ENCODE results near the gene C12orf54. TPM values are rescaled to one million over a fixed set of nuclear protein-coding genes. Genes with fewer than 3 reads are reported as not detected.

The C12orf54 gene
- total and polyA plus RNA-seq, 10 of the 15 experiments (the other 5 are each of a cell fraction or from before 2014, with no cell fraction given): 0.79 to 7.8 (median 4.2) TPM

Other genes with a start within 250 kb of the C12orf54 start
- gene ZNF641, start 131.6 kb upstream of the C12orf54 start, total RNA-seq (2014; rRNA removed): 9.0 and 10.0 TPM in 2 replicates
- gene ZNF641, start 131.6 kb upstream of the C12orf54 start, total RNA-seq (2014; rRNA removed; fragmentation: Illumina TruSeq; extraction: Trizol): 9.4 and 10.3 TPM in 2 replicates
- gene ZNF641, start 131.6 kb upstream of the C12orf54 start, total RNA-seq (2021): 8.1 and 10.3 TPM in 2 replicates
- 7.3 and 10.8 TPM in 2 replicates for gene ZNF641, start 131.6 kb upstream of the C12orf54 start, polyA plus RNA-seq (2011; rRNA removed)
- 7.1 and 9.4 TPM in 2 replicates for gene ZNF641, start 131.6 kb upstream of the C12orf54 start, polyA plus RNA-seq (2014; fragmentation: Illumina TruSeq; extraction: Trizol)
- 1 to 10 TPM; 1.1 to 1.4 TPM for gene ZNF641, start 131.6 kb upstream of the C12orf54 start, polyA plus RNA-seq (2014; fragmentation: Nextera tagmentation; extraction: Ambion mirVana)
- 5.6 and 5.8 TPM in 2 replicates for gene ZNF641, start 131.6 kb upstream of the C12orf54 start, polyA plus RNA-seq (2014; rRNA removed)
- gene ZNF641, start 131.6 kb upstream of the C12orf54 start, polyA plus RNA-seq (2016; fragmentation: Nextera tagmentation; extraction: Ambion mirVana): 1 to 10 TPM; 3.5 to 4.8 TPM
- not detected in 2 replicates for gene ANP32D, start 9.9 kb upstream of the C12orf54 start, total RNA-seq (2014; rRNA removed)
- gene ANP32D, start 9.9 kb upstream of the C12orf54 start, total RNA-seq (2014; rRNA removed; fragmentation: Illumina TruSeq; extraction: Trizol): not detected in 2 replicates
- gene ANP32D, start 9.9 kb upstream of the C12orf54 start, total RNA-seq (2021): not detected in 2 replicates
- not detected in 2 replicates for gene ANP32D, start 9.9 kb upstream of the C12orf54 start, polyA plus RNA-seq (2011; rRNA removed)
- gene ANP32D, start 9.9 kb upstream of the C12orf54 start, polyA plus RNA-seq (2014; fragmentation: Illumina TruSeq; extraction: Trizol): not detected in 2 replicates
- not detected for gene ANP32D, start 9.9 kb upstream of the C12orf54 start, polyA plus RNA-seq (2014; fragmentation: Nextera tagmentation; extraction: Ambion mirVana)
- gene ANP32D, start 9.9 kb upstream of the C12orf54 start, polyA plus RNA-seq (2014; rRNA removed): not detected in 2 replicates
- not detected for gene ANP32D, start 9.9 kb upstream of the C12orf54 start, polyA plus RNA-seq (2016; fragmentation: Nextera tagmentation; extraction: Ambion mirVana)
- not detected in 2 replicates for gene OR8S1, start 43.1 kb downstream of the C12orf54 start, total RNA-seq (2014; rRNA removed)
- not detected in 2 replicates for gene OR8S1, start 43.1 kb downstream of the C12orf54 start, total RNA-seq (2014; rRNA removed; fragmentation: Illumina TruSeq; extraction: Trizol)
- gene OR8S1, start 43.1 kb downstream of the C12orf54 start, total RNA-seq (2021): not detected in 2 replicates
- gene OR8S1, start 43.1 kb downstream of the C12orf54 start, polyA plus RNA-seq (2011; rRNA removed): not detected in 2 replicates
- gene OR8S1, start 43.1 kb downstream of the C12orf54 start, polyA plus RNA-seq (2014; fragmentation: Illumina TruSeq; extraction: Trizol): not detected in 2 replicates
- not detected for gene OR8S1, start 43.1 kb downstream of the C12orf54 start, polyA plus RNA-seq (2014; fragmentation: Nextera tagmentation; extraction: Ambion mirVana)
- gene OR8S1, start 43.1 kb downstream of the C12orf54 start, polyA plus RNA-seq (2014; rRNA removed): not detected in 2 replicates
- gene OR8S1, start 43.1 kb downstream of the C12orf54 start, polyA plus RNA-seq (2016; fragmentation: Nextera tagmentation; extraction: Ambion mirVana): not detected
- not detected in 2 replicates for gene LALBA, start 87.5 kb downstream of the C12orf54 start, total RNA-seq (2014; rRNA removed)
- gene LALBA, start 87.5 kb downstream of the C12orf54 start, total RNA-seq (2014; rRNA removed; fragmentation: Illumina TruSeq; extraction: Trizol): not detected in 2 replicates
- gene LALBA, start 87.5 kb downstream of the C12orf54 start, total RNA-seq (2021): not detected in 2 replicates
- gene LALBA, start 87.5 kb downstream of the C12orf54 start, polyA plus RNA-seq (2011; rRNA removed): not detected in 2 replicates
- not detected in 2 replicates for gene LALBA, start 87.5 kb downstream of the C12orf54 start, polyA plus RNA-seq (2014; fragmentation: Illumina TruSeq; extraction: Trizol)
- not detected for gene LALBA, start 87.5 kb downstream of the C12orf54 start, polyA plus RNA-seq (2014; fragmentation: Nextera tagmentation; extraction: Ambion mirVana)
- gene LALBA, start 87.5 kb downstream of the C12orf54 start, polyA plus RNA-seq (2014; rRNA removed): not detected in 2 replicates
- not detected for gene LALBA, start 87.5 kb downstream of the C12orf54 start, polyA plus RNA-seq (2016; fragmentation: Nextera tagmentation; extraction: Ambion mirVana)
- gene KANSL2, start 199.7 kb downstream of the C12orf54 start, total RNA-seq (2014; rRNA removed): 43.0 and 46.7 TPM in 2 replicates
- gene KANSL2, start 199.7 kb downstream of the C12orf54 start, total RNA-seq (2014; rRNA removed; fragmentation: Illumina TruSeq; extraction: Trizol): 38.7 and 39.8 TPM in 2 replicates
- gene KANSL2, start 199.7 kb downstream of the C12orf54 start, total RNA-seq (2021): 28.1 and 28.6 TPM in 2 replicates
- 52.9 and 54.3 TPM in 2 replicates for gene KANSL2, start 199.7 kb downstream of the C12orf54 start, polyA plus RNA-seq (2011; rRNA removed)
- gene KANSL2, start 199.7 kb downstream of the C12orf54 start, polyA plus RNA-seq (2014; fragmentation: Illumina TruSeq; extraction: Trizol): 33.7 and 35.3 TPM in 2 replicates
- gene KANSL2, start 199.7 kb downstream of the C12orf54 start, polyA plus RNA-seq (2014; fragmentation: Nextera tagmentation; extraction: Ambion mirVana): 10 to 100 TPM; 39.0 to 54.8 TPM
- 32.1 and 33.7 TPM in 2 replicates for gene KANSL2, start 199.7 kb downstream of the C12orf54 start, polyA plus RNA-seq (2014; rRNA removed)
- gene KANSL2, start 199.7 kb downstream of the C12orf54 start, polyA plus RNA-seq (2016; fragmentation: Nextera tagmentation; extraction: Ambion mirVana): 10 to 100 TPM; 42.1 to 42.3 TPM
- 22.8 and 25.1 TPM in 2 replicates for gene CCNT1, start 234.2 kb downstream of the C12orf54 start, total RNA-seq (2014; rRNA removed)
- gene CCNT1, start 234.2 kb downstream of the C12orf54 start, total RNA-seq (2014; rRNA removed; fragmentation: Illumina TruSeq; extraction: Trizol): 28.8 and 29.1 TPM in 2 replicates
- gene CCNT1, start 234.2 kb downstream of the C12orf54 start, total RNA-seq (2021): 36.2 and 37.3 TPM in 2 replicates
- gene CCNT1, start 234.2 kb downstream of the C12orf54 start, polyA plus RNA-seq (2011; rRNA removed): 29.1 and 34.2 TPM in 2 replicates
- 23.5 and 26.5 TPM in 2 replicates for gene CCNT1, start 234.2 kb downstream of the C12orf54 start, polyA plus RNA-seq (2014; fragmentation: Illumina TruSeq; extraction: Trizol)
- gene CCNT1, start 234.2 kb downstream of the C12orf54 start, polyA plus RNA-seq (2014; fragmentation: Nextera tagmentation; extraction: Ambion mirVana): 1 to 10 TPM; 6.3 to 6.5 TPM
- 13.3 and 17.3 TPM in 2 replicates for gene CCNT1, start 234.2 kb downstream of the C12orf54 start, polyA plus RNA-seq (2014; rRNA removed)
- gene CCNT1, start 234.2 kb downstream of the C12orf54 start, polyA plus RNA-seq (2016; fragmentation: Nextera tagmentation; extraction: Ambion mirVana): 10 to 100 TPM in 1 of 2 experiments, 1 to 10 TPM in 1; 9.4 to 10.7 TPM